ENCODE results near the gene ZNF514.
"Not testable (repeated sequence)": the region's sequence is repeated elsewhere in the genome, so short reads cannot be mapped to it uniquely, and the experiment has no call there.

Gene ZNF514

GRCh38 chr2:95159690-95160449, at the start of gene ZNF514:
TSS of gene ZNF514 (minus strand) at chr2:95159848. CDS start at chr2:95153253, 6,595 bp downstream.
- peak; percentile 27 for DNase-seq

GRCh38 chr2:95208106-95208505, 48.5 kb upstream of the ZNF514 start:
- no peak for DNase-seq

GRCh38 chr2:95207111-95207961, 47.7 kb upstream of the ZNF514 start, which contains the start of gene ZNF892:
TSS of gene ZNF892 (plus strand) at chr2:95207521. CDS start at chr2:95207816, 295 bp downstream.
- DNase-seq, result peak; percentile 89

GRCh38 chr2:95206096-95206495, 46.4 kb upstream of the ZNF514 start:
- DNase-seq, result no peak

GRCh38 chr2:95204396-95204795, 44.7 kb upstream of the ZNF514 start:
- no peak for DNase-seq

GRCh38 chr2:95203911-95204310, 44.3 kb upstream of the ZNF514 start:
- no peak for DNase-seq

GRCh38 chr2:95192956-95193355, 33.3 kb upstream of the ZNF514 start:
- not testable (repeated sequence) for DNase-seq

GRCh38 chr2:95185973-95186372, 26.3 kb upstream of the ZNF514 start:
- DNase-seq, result no peak

GRCh38 chr2:95185197-95185596, 25.5 kb upstream of the ZNF514 start:
- no peak for DNase-seq

- no peak for DNase-seq
These were observed 22.1 kb upstream of the ZNF514 start for GRCh38 chr2:95181774-95182173.

- no peak for DNase-seq
These were observed 19.8 kb upstream of the ZNF514 start for GRCh38 chr2:95179451-95179850.

- DNase-seq, result no peak
These were observed 14.4 kb upstream of the ZNF514 start for GRCh38 chr2:95174031-95174542.

GRCh38 chr2:95171902-95172301, 12.3 kb upstream of the ZNF514 start:
- DNase-seq, result no peak

- peak; percentile 0 for DNase-seq
These were observed 6.6 kb upstream of the ZNF514 start for GRCh38 chr2:95166065-95166763.

- DNase-seq, result peak; percentile 93
These were observed 5.9 kb upstream of the ZNF514 start, which contains the start of gene ZNF2 for GRCh38 chr2:95165371-95166064. TSS of gene ZNF2 (plus strand) at chr2:95165809. CDS start at chr2:95176227, 10,418 bp downstream.

- DNase-seq, result no peak
These were observed 5.4 kb upstream of the ZNF514 start for GRCh38 chr2:95165030-95165370.

GRCh38 chr2:95158891-95159619, 593 bp downstream of the ZNF514 start:
- DNase-seq, result peak; percentile 6

- no peak for DNase-seq
These were observed 1.2 kb downstream of the ZNF514 start for GRCh38 chr2:95158441-95158840.

- no peak for DNase-seq
These were observed 10.2 kb downstream of the ZNF514 start for GRCh38 chr2:95149397-95149984.

GRCh38 chr2:95143838-95144237, 15.8 kb downstream of the ZNF514 start:
- no peak for DNase-seq

GRCh38 chr2:95138702-95139101, 20.9 kb downstream of the ZNF514 start:
- no peak for DNase-seq

Measured in DMS79 (cell line).